HepG2 (cell line): ENCODE measurements around the gene TPSD1. TPM values are rescaled to one million over a fixed set of nuclear protein-coding genes. Genes with fewer than 3 reads are reported as not detected.

Source experiments
- ARID3A ChIP-seq: IDR thresholded peaks from 2 replicates; pipeline ENCODE4 v1.6.1; 2012; ENCODE audit warnings: low read depth, low read length, improper control_type of control experiment
- CREM ChIP-seq, 2 experiments: sonication (generic) in 1 of 2; formaldehyde crosslinking in 1 of 2; IDR thresholded peaks; 2 replicates each; pipeline versions ENCODE4 v1.4.0 to v1.6.1; 2016 to 2020; ENCODE audit warnings: antibody characterized with exemption in 1 of 2, mild to moderate bottlenecking in 1 of 2, missing genetic modification reagents in 1 of 2
- MAZ ChIP-seq, 2 experiments: sonication (generic) in 1 of 2; formaldehyde crosslinking in 1 of 2; IDR thresholded peaks; 2 replicates each; pipeline versions ENCODE4 v1.5.0 to v1.6.1; 2012 to 2020; ENCODE audit warnings: low read depth in 2 of 2, mild to moderate bottlenecking in 2 of 2, borderline replicate concordance in 1 of 2, improper control_type of control experiment in 1 of 2, low read length in 1 of 2, missing genetic modification reagents in 1 of 2, moderate library complexity in 1 of 2
- MED13 ChIP-seq: sonication (generic); formaldehyde crosslinking; IDR thresholded peaks from 2 replicates; pipeline ENCODE4 v1.5.0; 2020; ENCODE audit warnings: missing genetic modification reagents
- NONO ChIP-seq, 2 experiments: fragments of 450-650 bp in 1 of 2; sonication (generic) in 1 of 2; formaldehyde crosslinking in 1 of 2; IDR thresholded peaks in 1 of 2; conservative IDR thresholded peaks in 1 of 2; 2 replicates each; pipeline versions ENCODE4 v1.6.1 to v1.8.0; 2017 to 2022; ENCODE audit warnings: mild to moderate bottlenecking in 1 of 2, missing genetic modification reagents in 1 of 2, moderate library complexity in 1 of 2
- NR2F1 ChIP-seq, 2 experiments: fragments of 450-650 bp in 1 of 2; formaldehyde crosslinking in 1 of 2; IDR thresholded peaks; 2 replicates each; pipeline versions ENCODE4 v1.5.0 to v1.6.1; 2016 to 2020; ENCODE audit warnings: mild to moderate bottlenecking in 1 of 2, missing compliant biosample characterization in 1 of 2, missing genetic modification reagents in 1 of 2, moderate library complexity in 1 of 2
- NR3C1 ChIP-seq: sonication (generic); formaldehyde crosslinking; IDR thresholded peaks from 2 replicates; pipeline ENCODE4 v1.4.0; 2020; ENCODE audit warnings: missing genetic modification reagents
- PPARG ChIP-seq: conservative IDR thresholded peaks from 2 replicates; pipeline ENCODE4 v1.6.1; 2016; ENCODE audit warnings: missing biosample characterization, missing genetic modification reagents
- RBFOX2 ChIP-seq: fragments of 200-400 bp; formaldehyde crosslinking; IDR thresholded peaks from 2 replicates; pipeline ENCODE4 v1.6.1; 2017; ENCODE audit warnings: low read depth, mild to moderate bottlenecking, low read length
- REL ChIP-seq: sonication (generic); formaldehyde crosslinking; conservative IDR thresholded peaks from 2 replicates; pipeline ENCODE4 v1.8.0; 2022; ENCODE audit warnings: mild to moderate bottlenecking, missing genetic modification reagents, moderate library complexity
- SNAPC5 ChIP-seq: sonication (generic); formaldehyde crosslinking; IDR thresholded peaks from 2 replicates; pipeline ENCODE4 v1.8.1; 2023; ENCODE audit warnings: mild to moderate bottlenecking, missing genetic modification reagents, borderline replicate concordance
- SPEN ChIP-seq: sonication (generic); formaldehyde crosslinking; IDR thresholded peaks from 2 replicates; pipeline ENCODE4 v1.5.1; 2020; ENCODE audit warnings: low read depth, mild to moderate bottlenecking, missing genetic modification reagents
- TCF12 ChIP-seq, 2 experiments: fragments of 450-650 bp in 1 of 2; sonication (generic) in 1 of 2; formaldehyde crosslinking in 1 of 2; IDR thresholded peaks; 2 replicates each; pipeline versions ENCODE4 v1.6.1 to v1.8.0; 2017 to 2022; ENCODE audit warnings: antibody characterized with exemption in 1 of 2, mild to moderate bottlenecking in 1 of 2, missing genetic modification reagents in 1 of 2, moderate library complexity in 1 of 2
- TFE3 ChIP-seq: IDR thresholded peaks from 2 replicates; pipeline ENCODE4 v1.6.1; 2016
- TRIM22 ChIP-seq: fragments of 450-650 bp; IDR thresholded peaks from 2 replicates; pipeline ENCODE4 v1.6.1; 2017
- ZNF124 ChIP-seq: sonication (generic); formaldehyde crosslinking; IDR thresholded peaks from 2 replicates; pipeline ENCODE4 v1.4.0; 2020; ENCODE audit warnings: missing genetic modification reagents
- ZNF280D ChIP-seq: sonication (generic); formaldehyde crosslinking; IDR thresholded peaks from 2 replicates; pipeline ENCODE4 v1.5.1; 2020; ENCODE audit warnings: mild to moderate bottlenecking, missing genetic modification reagents
- ZNF335 ChIP-seq: sonication (generic); formaldehyde crosslinking; IDR thresholded peaks from 2 replicates; pipeline ENCODE4 v1.4.0; 2020; ENCODE audit warnings: missing genetic modification reagents
- ZNF678 ChIP-seq: sonication (generic); formaldehyde crosslinking; IDR thresholded peaks from 2 replicates; pipeline ENCODE4 v1.4.0; 2020; ENCODE audit warnings: mild to moderate bottlenecking, missing genetic modification reagents
- polyA plus RNA-seq, 8 experiments: library from polyadenylated mRNA; depleted of rRNA in 3 of 8; stranded (reverse) in 7 of 8; unstranded in 1 of 8; fragments of >200 nt; fragmentation: Illumina TruSeq in 4 of 8; extraction: Trizol in 4 of 8; gene quantifications; 2 replicates each; pipeline versions ENCODE4 v1.2.1 to v1.2.3, GENCODE V29; 2011 to 2016; ENCODE audit warnings: low read depth in 4 of 8, missing spikeins in 1 of 8, mixed read lengths in 1 of 8; ENCODE audit not compliant: insufficient read depth in 1 of 8
- total RNA-seq, 5 experiments: library from RNA; depleted of rRNA; stranded (reverse); fragments of >200 nt; fragmentation: Illumina TruSeq; extraction: Trizol; gene quantifications; 2 replicates each; pipeline ENCODE4 v1.2.3, GENCODE V29; 2016; ENCODE audit warnings: low read depth in 1 of 5

The TPSD1 gene
- total and polyA plus RNA-seq, 2 of the 13 experiments (the other 11 are each of a cell fraction or from before 2014, with no cell fraction given), result not detected

- TF ChIP-seq TRIM22 (no peak), ZNF124 (CRISPR knock-in tag) (no peak), MAZ (IDR thresholded peaks at IDR 0.05; ENCODE audit: borderline replicate concordance, low read depth, low read length) (peak; percentile 66), MAZ (CRISPR knock-in tag; IDR thresholded peaks at IDR 0.05; ENCODE audit: low read depth) (no peak), TFE3 (no peak), TCF12 (IDR thresholded peaks at IDR 0.05) (no peak), TCF12 (CRISPR knock-in tag; IDR thresholded peaks at IDR 0.05) (no peak), RBFOX2 (peak; percentile 75), ARID3A (no peak), ZNF335 (no peak), CREM (IDR thresholded peaks at IDR 0.05) (no peak), CREM (CRISPR knock-in tag; IDR thresholded peaks at IDR 0.05) (no peak), NR2F1 (CRISPR knock-in tag; IDR thresholded peaks at IDR 0.05) (peak in 1 of 2 experiments; percentile 3; a peak in 1 of 4 replicates), ZNF678 (CRISPR knock-in tag) (no peak), SNAPC5 (CRISPR knock-in tag) (no peak), REL (no peak), NONO (IDR thresholded peaks at IDR 0.05) (no peak), NONO (CRISPR knock-in tag; conservative IDR thresholded peaks at IDR 0.05) (0 out of 2 replicates have a peak, but pooled peaks have one; percentile 12), SPEN (CRISPR knock-in tag) (no peak), MED13 (CRISPR knock-in tag) (no peak), NR3C1 (CRISPR knock-in tag) (no peak), ZNF280D (CRISPR knock-in tag) (no peak), PPARG (no peak)
Measured at GRCh38 chr16:1308036-1308976, 52.4 kb downstream of the TPSD1 start (continued).
